ENCODE results near the gene NEK6.

Gene NEK6

GRCh38 chr9:124210697-124211096 lies 47.1 kb upstream of the NEK6 start:
- Histone ChIP-seq H3K4me1 (ENCODE audit: low read depth, poor library complexity, severe bottlenecking) (peaks cover 24% of the 10 kb centered on the region), H3K4me2 (no peak overlapping the region), H3K36me3 (ENCODE audit: insufficient read depth) (no peaks in the 10 kb centered on the region), H2AFZ (ENCODE audit: low read depth) (no peak overlapping the region), H3K79me2 (ENCODE audit: insufficient read depth, low read depth) (no peaks in the 10 kb centered on the region), H3K9ac (no peak overlapping the region), H3K27me3 (ENCODE audit: insufficient read depth, low read depth) (no peaks in the 10 kb centered on the region), H3K27ac (no peak overlapping the region), H3K4me3 (IDR thresholded peaks at IDR 0.05; ENCODE audit: insufficient read depth, low read depth, low read length) (no peak overlapping the region), H4K20me1 (ENCODE audit: insufficient read depth) (no peaks in the 10 kb centered on the region)
- TF ChIP-seq CTCF (conservative IDR thresholded peaks at IDR 0.05; ENCODE audit: low read depth, low read length), result no peak

- no peaks in the 10 kb centered on the region for H3K79me2 ChIP-seq (ENCODE audit: insufficient read depth, low read depth)
- H3K4me2 ChIP-seq, result no peak overlapping the region
- H3K9ac ChIP-seq, result no peak overlapping the region
- no peaks in the 10 kb centered on the region for H3K27me3 ChIP-seq (ENCODE audit: insufficient read depth, low read depth)
- TF ChIP-seq CTCF (conservative IDR thresholded peaks at IDR 0.05; ENCODE audit: low read depth, low read length), result no peak
- no peak overlapping the region for H3K27ac ChIP-seq
- no peaks in the 10 kb centered on the region for H3K36me3 ChIP-seq (ENCODE audit: insufficient read depth)
- no peak overlapping the region for H3K4me3 ChIP-seq (IDR thresholded peaks at IDR 0.05; ENCODE audit: insufficient read depth, low read depth, low read length)
- no peak overlapping the region for H2AFZ ChIP-seq (ENCODE audit: low read depth)
- H3K4me1 ChIP-seq (ENCODE audit: low read depth, poor library complexity, severe bottlenecking), result peaks cover 29% of the 10 kb centered on the region
- no peaks in the 10 kb centered on the region for H4K20me1 ChIP-seq (ENCODE audit: insufficient read depth)
These were observed 45.2 kb upstream of the NEK6 start for GRCh38 chr9:124212381-124213050.

- Histone ChIP-seq H3K79me2 (ENCODE audit: insufficient read depth, low read depth) (no peaks in the 10 kb centered on the region), H3K9ac (no peak overlapping the region), H3K27ac (no peak overlapping the region), H2AFZ (ENCODE audit: low read depth) (no peak overlapping the region), H3K27me3 (ENCODE audit: insufficient read depth, low read depth) (no peaks in the 10 kb centered on the region), H4K20me1 (ENCODE audit: insufficient read depth) (no peaks in the 10 kb centered on the region), H3K4me2 (no peak overlapping the region), H3K4me3 (IDR thresholded peaks at IDR 0.05; ENCODE audit: insufficient read depth, low read depth, low read length) (no peak overlapping the region), H3K36me3 (ENCODE audit: insufficient read depth) (no peaks in the 10 kb centered on the region), H3K4me1 (ENCODE audit: low read depth, poor library complexity, severe bottlenecking) (peaks cover 33% of the 10 kb centered on the region)
- TF ChIP-seq CTCF (conservative IDR thresholded peaks at IDR 0.05; ENCODE audit: low read depth, low read length), result no peak
These were observed 44.4 kb upstream of the NEK6 start for GRCh38 chr9:124213396-124213795.

GRCh38 chr9:124214116-124214515 lies 43.6 kb upstream of the NEK6 start:
- no peak overlapping the region for H3K4me2 ChIP-seq
- H3K4me3 ChIP-seq (IDR thresholded peaks at IDR 0.05; ENCODE audit: insufficient read depth, low read depth, low read length), result no peak overlapping the region
- H3K27me3 ChIP-seq (ENCODE audit: insufficient read depth, low read depth), result no peaks in the 10 kb centered on the region
- H3K27ac ChIP-seq, result no peak overlapping the region
- no peak overlapping the region for H3K9ac ChIP-seq
- H4K20me1 ChIP-seq (ENCODE audit: insufficient read depth), result no peaks in the 10 kb centered on the region
- H3K4me1 ChIP-seq (ENCODE audit: low read depth, poor library complexity, severe bottlenecking), result peaks cover 35% of the 10 kb centered on the region
- H3K36me3 ChIP-seq (ENCODE audit: insufficient read depth), result no peaks in the 10 kb centered on the region
- TF ChIP-seq CTCF (conservative IDR thresholded peaks at IDR 0.05; ENCODE audit: low read depth, low read length), result no peak
- no peak overlapping the region for H2AFZ ChIP-seq (ENCODE audit: low read depth)
- H3K79me2 ChIP-seq (ENCODE audit: insufficient read depth, low read depth), result no peaks in the 10 kb centered on the region

All from KMS-11 (cell line).